IMR-90 (cell line): Measurements from ENCODE around the gene XRCC4. TPM values are rescaled to one million over a fixed set of nuclear protein-coding genes. Genes with fewer than 3 reads are reported as not detected.

Experiments used
- ATAC-seq: fragments of 200-7000 bp; cut with Tn5 transposase; 2 replicates; pipeline ENCODE4 v1.9.1; 2020; ENCODE audit warnings: low read depth, mild to moderate bottlenecking, moderate library complexity
- BruUV-seq: library from RNA; stranded (reverse); fragments of 400-500 nt; replicated peaks from 2 replicates; lab custom pipeline; 2021; lab: Mats Ljungman, UMichigan
- CTCF ChIA-PET: fragments of 300-600 bp; formaldehyde crosslinking; extraction: SDS; loops from one replicate; lab custom pipeline; 2021; ENCODE audit warnings: antibody characterized with exemption; lab: Yijun Ruan, JAX
- POLR2A ChIA-PET: fragments of 300-600 bp; sonication (Branson Sonifier 250); formaldehyde crosslinking; loops from one replicate; lab custom pipeline; 2022; ENCODE audit warnings: antibody characterized with exemption; ENCODE audit not compliant: unreplicated experiment; lab: Charles Lee
- DNase-seq: peaks from one replicate; pipeline ENCODE4 v3.0.0; 2013
- H2AFZ ChIP-seq: replicated peaks from 2 replicates; pipeline ENCODE3; 2013; ENCODE audit warnings: low read length, mild to moderate bottlenecking; ENCODE audit not compliant: poor library complexity
- H2AK5ac ChIP-seq: 2 replicates; pipeline ENCODE4 v1.6.1; 2013; ENCODE audit warnings: low read depth, low read length, inconsistent platforms
- H2AK9ac ChIP-seq: replicated peaks from 2 replicates; pipeline ENCODE3; 2013; ENCODE audit warnings: mild to moderate bottlenecking, low read depth, low read length, moderate library complexity; ENCODE audit not compliant: poor library complexity
- H2BK120ac ChIP-seq: 2 replicates; pipeline ENCODE4 v1.6.1; 2013; ENCODE audit warnings: low read depth, low read length, inconsistent platforms
- H2BK15ac ChIP-seq: 3 replicates; pipeline ENCODE4 v1.6.1; 2013; ENCODE audit warnings: low read depth, low read length, inconsistent platforms
- H2BK20ac ChIP-seq: 2 replicates; pipeline ENCODE4 v1.6.1; 2013; ENCODE audit warnings: low read depth, mild to moderate bottlenecking, inconsistent platforms, low read length, moderate library complexity
- H2BK5ac ChIP-seq: 2 replicates; pipeline ENCODE4 v1.6.1; 2013; ENCODE audit warnings: mild to moderate bottlenecking, low read depth, low read length, inconsistent platforms; ENCODE audit not compliant: poor library complexity, severe bottlenecking
- H3K14ac ChIP-seq: replicated peaks from 2 replicates; pipeline ENCODE4 v1.6.1; 2013; ENCODE audit warnings: low read depth, low read length, inconsistent platforms
- H3K18ac ChIP-seq: 2 replicates; pipeline ENCODE4 v1.6.1; 2013; ENCODE audit warnings: low read depth, low read length, control low read depth
- H3K23ac ChIP-seq: 2 replicates; pipeline ENCODE4 v1.6.1; 2013; ENCODE audit warnings: low read depth, low read length, inconsistent platforms
- H3K27ac ChIP-seq: 2 replicates; pipeline ENCODE4 v1.5.1; 2013; ENCODE audit warnings: mild to moderate bottlenecking, control low read depth, low read length; ENCODE audit not compliant: insufficient read depth
- H3K27me3 ChIP-seq: 2 replicates; pipeline ENCODE4 v1.6.1; 2013; ENCODE audit warnings: low read length; ENCODE audit not compliant: control insufficient read depth, insufficient read depth
- H3K36me3 ChIP-seq: 2 replicates; pipeline ENCODE4 v1.6.1; 2013; ENCODE audit warnings: low read length, mixed read lengths; ENCODE audit not compliant: control insufficient read depth, insufficient read depth
- H3K4ac ChIP-seq: 2 replicates; pipeline ENCODE4 v1.6.1; 2013; ENCODE audit warnings: low read depth, low read length, inconsistent platforms
- H3K4me1 ChIP-seq: 2 replicates; pipeline ENCODE4 v1.6.1; 2013; ENCODE audit warnings: low read length, mixed read lengths; ENCODE audit not compliant: control insufficient read depth, insufficient read depth
- H3K4me2 ChIP-seq: 2 replicates; pipeline ENCODE4 v1.6.1; 2013; ENCODE audit warnings: low read depth, mild to moderate bottlenecking, control low read depth, low read length, moderate library complexity
- H3K4me3 ChIP-seq: 2 replicates; pipeline ENCODE4 v1.5.1; 2013; ENCODE audit warnings: low read depth, mild to moderate bottlenecking, control low read depth, low read length, moderate library complexity; ENCODE audit not compliant: insufficient read depth
- H3K56ac ChIP-seq: 2 replicates; pipeline ENCODE4 v1.6.1; 2013; ENCODE audit warnings: low read length, inconsistent platforms; ENCODE audit not compliant: insufficient read depth; ENCODE audit errors: extremely low read depth
- H3K79me1 ChIP-seq, 2 experiments: 2 replicates each; pipeline ENCODE4 v1.6.1; 2013; ENCODE audit warnings: low read length in 2 of 2, inconsistent platforms in 1 of 2, low read depth in 1 of 2
- H3K9ac ChIP-seq: 2 replicates; pipeline ENCODE4 v1.6.1; 2013; ENCODE audit warnings: low read depth, low read length, control low read depth
- H3K9me1 ChIP-seq: 2 replicates; pipeline ENCODE4 v1.6.1; 2013; ENCODE audit warnings: low read length, inconsistent platforms; ENCODE audit not compliant: insufficient read depth
- H3K9me3 ChIP-seq: 2 replicates; pipeline ENCODE4 v1.6.1; 2013; ENCODE audit warnings: low read length; ENCODE audit not compliant: control insufficient read depth, insufficient read depth
- H4K20me1 ChIP-seq: 2 replicates; pipeline ENCODE4 v1.6.1; 2013; ENCODE audit warnings: low read length, inconsistent platforms; ENCODE audit not compliant: insufficient read depth
- H4K5ac ChIP-seq: 2 replicates; pipeline ENCODE4 v1.6.1; 2013; ENCODE audit warnings: mild to moderate bottlenecking, low read depth, low read length, control low read depth
- H4K8ac ChIP-seq, 2 experiments: 2 replicates each; pipeline ENCODE4 v1.6.1; 2013; ENCODE audit warnings: low read depth in 2 of 2, low read length in 2 of 2, control low read depth in 1 of 2, inconsistent platforms in 1 of 2
- H4K91ac ChIP-seq: 2 replicates; pipeline ENCODE4 v1.6.1; 2013; ENCODE audit warnings: low read depth, low read length, inconsistent platforms; ENCODE audit not compliant: insufficient read depth
- BHLHE40 ChIP-seq: fragments of 150-350 bp; IDR thresholded peaks from 2 replicates; pipeline ENCODE4 v1.6.1; 2016; ENCODE audit warnings: mild to moderate bottlenecking, low read depth, low read length
- CEBPB ChIP-seq: IDR thresholded peaks from 2 replicates; pipeline ENCODE4 v1.6.1; 2012; ENCODE audit warnings: low read depth, low read length, improper control_type of control experiment
- CHD1 ChIP-seq: IDR thresholded peaks from 2 replicates; pipeline ENCODE4 v1.6.1; 2012; ENCODE audit warnings: low read depth, low read length, improper control_type of control experiment
- CTCF ChIP-seq: conservative IDR thresholded peaks from 2 replicates; pipeline ENCODE4 v1.5.1; 2012; ENCODE audit warnings: mild to moderate bottlenecking, low read depth, low read length, improper control_type of control experiment
- ELK1 ChIP-seq: fragments of 150-350 bp; IDR thresholded peaks from 2 replicates; pipeline ENCODE4 v1.6.1; 2016; ENCODE audit warnings: low read depth, mild to moderate bottlenecking, low read length, moderate library complexity, borderline replicate concordance
- FOS ChIP-seq: fragments of 150-350 bp; IDR thresholded peaks from 2 replicates; pipeline ENCODE4 v1.6.1; 2016; ENCODE audit warnings: low read depth, low read length
- MAFK ChIP-seq: IDR thresholded peaks from 2 replicates; pipeline ENCODE4 v1.6.1; 2012; ENCODE audit warnings: low read depth, low read length, improper control_type of control experiment
- MAZ ChIP-seq: IDR thresholded peaks from 2 replicates; pipeline ENCODE4 v1.6.1; 2012; ENCODE audit warnings: low read depth, mild to moderate bottlenecking, low read length, improper control_type of control experiment, moderate library complexity, borderline replicate concordance
- MXI1 ChIP-seq: IDR thresholded peaks from 2 replicates; pipeline ENCODE4 v1.6.1; 2012; ENCODE audit warnings: low read depth, mild to moderate bottlenecking, low read length, moderate library complexity, borderline replicate concordance
- NFE2L2 ChIP-seq: fragments of 150-350 bp; IDR thresholded peaks from 2 replicates; pipeline ENCODE4 v1.6.1; 2016; ENCODE audit warnings: low read depth, mild to moderate bottlenecking, low read length
- POLR2A ChIP-seq: IDR thresholded peaks from 2 replicates; pipeline ENCODE4 v1.6.1; 2012; ENCODE audit warnings: mild to moderate bottlenecking, low read depth, low read length
- RAD21 ChIP-seq: IDR thresholded peaks from 2 replicates; pipeline ENCODE4 v1.6.1; 2012; ENCODE audit warnings: low read length, improper control_type of control experiment
- RCOR1 ChIP-seq: IDR thresholded peaks from 2 replicates; pipeline ENCODE4 v1.6.1; 2012; ENCODE audit warnings: mild to moderate bottlenecking, low read length, improper control_type of control experiment; ENCODE audit not compliant: insufficient replicate concordance
- RFX5 ChIP-seq: IDR thresholded peaks from 2 replicates; pipeline ENCODE4 v1.8.0; 2012; ENCODE audit warnings: low read depth, mild to moderate bottlenecking, low read length, moderate library complexity
- SMC3 ChIP-seq: fragments of 150-350 bp; IDR thresholded peaks from 2 replicates; pipeline ENCODE4 v1.6.1; 2016; ENCODE audit warnings: low read depth, mild to moderate bottlenecking, antibody characterized with exemption, low read length, moderate library complexity
- USF2 ChIP-seq: fragments of 150-350 bp; IDR thresholded peaks from 2 replicates; pipeline ENCODE4 v1.6.1; 2017; ENCODE audit warnings: mild to moderate bottlenecking, antibody characterized with exemption, low read length, low read depth
- WGBS, 2 experiments: methylation state at CpG; one replicate each; pipeline versions ENCODE4 v1.1.5 to v1.1.7; 2013; ENCODE audit warnings: missing lambda C conversion rate in 2 of 2; ENCODE audit not compliant: insufficient read length in 1 of 2; ENCODE audit errors: extremely low coverage in 2 of 2; 5-methylcytosine and 5-hydroxymethylcytosine counted together
- dilution Hi-C: fragments of 300-500 bp; cut with HindIII; formaldehyde crosslinking; loops from one replicate; pipeline ENCODE4 v1.14.3; 2018; ENCODE audit warnings: low sequenced_read_pairs; ENCODE audit not compliant: unreplicated experiment
- in situ Hi-C: fragments of 300-500 bp; cut with MboI; formaldehyde crosslinking; loops from 3 replicates; pipeline ENCODE4 v1.14.3; 2019; ENCODE audit warnings: low sequenced_read_pairs, inconsistent platforms, mixed read lengths
- intact Hi-C: fragments of 100-400 bp; cut with micrococcal nuclease; formaldehyde crosslinking; loops from 2 replicates; pipeline ENCODE4 v1.10.0; 2022
- polyA plus RNA-seq, 3 experiments: library from polyadenylated mRNA; depleted of rRNA; stranded (reverse); fragments of >200 nt; gene quantifications; 2 replicates each; pipeline ENCODE4 v1.2.3, GENCODE V29; 2012; ENCODE audit warnings: low replicate concordance in 1 of 3
- total RNA-seq: library from RNA; depleted of rRNA; stranded (reverse); fragments of >200 nt; gene quantifications from 2 replicates; pipeline ENCODE4 v1.2.3, GENCODE V29; 2012

Gene XRCC4
- total and polyA plus RNA-seq, 2 of the 4 experiments (the other 2 are of a cell fraction), result 3.5 to 4.7 TPM

GRCh38 chr5:83034036-83034435 lies 43.3 kb upstream of the XRCC4 start:
- Histone ChIP-seq H3K4me1 (peaks cover 2% of the 10 kb centered on the region), H2AK5ac (no peak overlapping the region), H3K18ac (no peak overlapping the region), H3K23ac (no peak overlapping the region), H3K27me3 (no peaks in the 10 kb centered on the region), H2BK15ac (no peak overlapping the region), H3K4me3 (no peak overlapping the region), H2AK9ac (no peak overlapping the region), H3K14ac (no peak overlapping the region), H3K9ac (no peak overlapping the region), H3K79me1 (no peaks in the 10 kb centered on the region), H4K8ac (no peak overlapping the region), H4K91ac (no peak overlapping the region), H2BK20ac (no peak overlapping the region), H4K20me1 (no peaks in the 10 kb centered on the region), H3K56ac (no peak overlapping the region), H3K36me3 (no peaks in the 10 kb centered on the region), H3K27ac (no peak overlapping the region), H2BK5ac (no peak overlapping the region), H4K5ac (no peak overlapping the region), H3K9me3 (no peaks in the 10 kb centered on the region), H3K4ac (no peak overlapping the region), H3K4me2 (no peak overlapping the region), H2BK120ac (no peak overlapping the region), H2AFZ (no peak overlapping the region), H3K9me1 (no peaks in the 10 kb centered on the region)
- WGBS, 2 experiments, result no CpG with 5 or more reads among the region's 3 CpGs
- CTCF ChIA-PET, result no interaction called here
- ATAC-seq (no peak), DNase-seq (no peak)
- intact Hi-C loops (no loop called here), in situ Hi-C loops (no loop called here), dilution Hi-C loops (no loop called here)
- no TSS peak for BruUV-seq
- POLR2A ChIA-PET, result no interaction called here
- no peak for TF ChIP-seq USF2
- TF ChIP-seq POLR2A, result no peak
- TF ChIP-seq MXI1, result no peak
- no peak for TF ChIP-seq CTCF
- TF ChIP-seq BHLHE40, result no peak
- TF ChIP-seq CHD1, result no peak
- TF ChIP-seq FOS, result no peak
- TF ChIP-seq ELK1, result no peak
- no peak for TF ChIP-seq MAFK
- TF ChIP-seq SMC3, result no peak
- TF ChIP-seq MAZ, result no peak
- TF ChIP-seq RFX5, result no peak
- no peak for TF ChIP-seq RCOR1
- no peak for TF ChIP-seq CEBPB
- no peak for TF ChIP-seq NFE2L2
- no peak for TF ChIP-seq RAD21
